ENCODE measurements around the gene PCDHA1.
"Not testable (repeated sequence)": the region's sequence is repeated elsewhere in the genome, so short reads cannot be mapped to it uniquely, and the experiment has no call there.

Gene PCDHA1

GRCh38 chr5:140833993-140834392, 48.1 kb downstream of the PCDHA1 start, which contains the start of gene PCDHA7:
TSS of gene PCDHA7 (plus strand) at chr5:140834269. CDS start at chr5:140834384, 115 bp downstream.
- no peak for DNase-seq (ENCODE audit: low spot score)
- H3K27ac ChIP-seq = no peak within 1 kb of the TSS
- H3K4me3 ChIP-seq = peak within 1 kb of the TSS; percentile 38
- no peak for TF ChIP-seq CTCF (IDR thresholded peaks at IDR 0.05)

- DNase-seq (ENCODE audit: low spot score); H3K27ac ChIP-seq: not testable (repeated sequence)
- peak overlapping the region; percentile 38 for H3K4me3 ChIP-seq
These were observed 48.6 kb downstream of the PCDHA1 start for GRCh38 chr5:140834439-140835008.

- TF ChIP-seq CTCF (IDR thresholded peaks at IDR 0.05) = no peak
- H3K27ac ChIP-seq = no peak overlapping the region
- DNase-seq (ENCODE audit: low spot score) = no peak
- H3K4me3 ChIP-seq = no peak overlapping the region
These were observed 49.9 kb downstream of the PCDHA1 start for GRCh38 chr5:140835622-140836510.

- no peak within 1 kb of the TSS for H3K4me3 ChIP-seq
- no peak for TF ChIP-seq CTCF (IDR thresholded peaks at IDR 0.05)
- H3K27ac ChIP-seq = no peak within 1 kb of the TSS
- DNase-seq (ENCODE audit: low spot score) = no peak
These were observed 55.3 kb downstream of the PCDHA1 start, which contains the start of gene PCDHA8 for GRCh38 chr5:140840978-140841962. TSS of gene PCDHA8 (plus strand) at chr5:140841187. CDS start at chr5:140841322, 135 bp downstream.

GRCh38 chr5:140842798-140843733, 57.1 kb downstream of the PCDHA1 start:
- Histone ChIP-seq H3K27ac (no peak overlapping the region), H3K4me3 (no peak overlapping the region)
- TF ChIP-seq CTCF (IDR thresholded peaks at IDR 0.05) = no peak
- no peak for DNase-seq (ENCODE audit: low spot score)

GRCh38 chr5:140848139-140849102, 62.5 kb downstream of the PCDHA1 start, which contains the start of gene PCDHA9:
TSS of gene PCDHA9 (plus strand) at chr5:140848382. CDS start at chr5:140848496, 114 bp downstream.
- DNase-seq (ENCODE audit: low spot score); H3K4me3 ChIP-seq; H3K27ac ChIP-seq: not testable (repeated sequence)

- DNase-seq (ENCODE audit: low spot score); H3K27ac ChIP-seq; H3K4me3 ChIP-seq: not testable (repeated sequence)
These were observed 64.1 kb downstream of the PCDHA1 start for GRCh38 chr5:140849831-140850634.

Data from coronary artery (tissue), 2 donors.